HepG2 (cell line): ENCODE data around the gene PUS1. TPM values are rescaled to one million over a fixed set of nuclear protein-coding genes. Genes with fewer than 3 reads are reported as not detected.

Source experiments
- AGO2 ChIP-seq: fragments of 200-400 bp; formaldehyde crosslinking; optimal IDR thresholded peaks from 2 replicates; pipeline ENCODE3; 2017; ENCODE audit warnings: mild to moderate bottlenecking, low read depth, low read length, moderate library complexity
- ATF7 ChIP-seq, 2 experiments: fragments of 450-650 bp in 1 of 2; sonication (generic) in 1 of 2; formaldehyde crosslinking in 1 of 2; IDR thresholded peaks; 2 replicates each; pipeline versions ENCODE4 v1.4.0 to v1.6.1; 2016 to 2020; ENCODE audit warnings: antibody characterized with exemption in 1 of 2, mild to moderate bottlenecking in 1 of 2, missing genetic modification reagents in 1 of 2
- DMAP1 ChIP-seq: IDR thresholded peaks from 2 replicates; pipeline ENCODE4 v1.6.1; 2016
- ERF ChIP-seq: IDR thresholded peaks from 2 replicates; pipeline ENCODE4 v1.6.1; 2018; ENCODE audit warnings: missing biosample characterization, missing genetic modification reagents
- FOXA3 ChIP-seq: IDR thresholded peaks from 2 replicates; pipeline ENCODE4 v1.6.1; 2016; ENCODE audit warnings: missing genetic modification reagents, missing compliant biosample characterization
- HNRNPL ChIP-seq: fragments of 200-400 bp; formaldehyde crosslinking; IDR thresholded peaks from 2 replicates; pipeline ENCODE4 v1.6.1; 2017; ENCODE audit warnings: mild to moderate bottlenecking, low read depth, low read length
- KDM2A ChIP-seq: sonication (generic); formaldehyde crosslinking; IDR thresholded peaks from 2 replicates; pipeline ENCODE4 v1.4.0; 2020; ENCODE audit warnings: low read depth, missing genetic modification reagents, borderline replicate concordance
- NFYB ChIP-seq: sonication (generic); formaldehyde crosslinking; IDR thresholded peaks from 2 replicates; pipeline ENCODE4 v1.4.0; 2020; ENCODE audit warnings: missing genetic modification reagents
- RAD21 ChIP-seq: fragments of 450-650 bp; formaldehyde crosslinking; IDR thresholded peaks from 2 replicates; pipeline ENCODE4 v1.5.0; 2020; ENCODE audit warnings: mild to moderate bottlenecking
- RXRA ChIP-seq: sonication (generic); formaldehyde crosslinking; IDR thresholded peaks from 2 replicates; pipeline ENCODE4 v1.5.1; 2020; ENCODE audit warnings: missing genetic modification reagents
- SMARCE1 ChIP-seq: fragments of 450-650 bp; IDR thresholded peaks from 2 replicates; pipeline ENCODE4 v1.6.1; 2017; ENCODE audit warnings: borderline replicate concordance
- SYNCRIP ChIP-seq: fragments of 200-400 bp; formaldehyde crosslinking; IDR thresholded peaks from 2 replicates; pipeline ENCODE4 v1.6.1; 2018; ENCODE audit warnings: mild to moderate bottlenecking, low read depth, low read length; ENCODE audit not compliant: insufficient read depth
- TSC22D2 ChIP-seq: sonication (generic); formaldehyde crosslinking; IDR thresholded peaks from 2 replicates; pipeline ENCODE4 v1.5.1; 2020; ENCODE audit warnings: missing genetic modification reagents, mild to moderate bottlenecking, borderline replicate concordance
- ZIK1 ChIP-seq: sonication (generic); formaldehyde crosslinking; IDR thresholded peaks from 2 replicates; pipeline ENCODE4 v1.5.0; 2020; ENCODE audit warnings: mild to moderate bottlenecking, low read depth, missing genetic modification reagents, borderline replicate concordance
- ZNF501 ChIP-seq: sonication (generic); formaldehyde crosslinking; IDR thresholded peaks from 2 replicates; pipeline ENCODE4 v1.5.1; 2020; ENCODE audit warnings: mild to moderate bottlenecking, moderate library complexity, missing genetic modification reagents
- ZNF556 ChIP-seq: sonication (generic); formaldehyde crosslinking; IDR thresholded peaks from 2 replicates; pipeline ENCODE4 v1.4.0; 2020; ENCODE audit warnings: mild to moderate bottlenecking, missing genetic modification reagents, borderline replicate concordance
- ZNF672 ChIP-seq: sonication (generic); formaldehyde crosslinking; IDR thresholded peaks from 2 replicates; pipeline ENCODE4 v1.8.1; 2022; ENCODE audit warnings: missing genetic modification reagents
- ZNF766 ChIP-seq: sonication (generic); formaldehyde crosslinking; IDR thresholded peaks from 2 replicates; pipeline ENCODE4 v1.5.0; 2020; ENCODE audit warnings: missing genetic modification reagents, borderline replicate concordance
- polyA plus RNA-seq, 8 experiments: library from polyadenylated mRNA; depleted of rRNA in 3 of 8; stranded (reverse) in 7 of 8; unstranded in 1 of 8; fragments of >200 nt; fragmentation: Illumina TruSeq in 4 of 8; extraction: Trizol in 4 of 8; gene quantifications; 2 replicates each; pipeline versions ENCODE4 v1.2.1 to v1.2.3, GENCODE V29; 2011 to 2016; ENCODE audit warnings: low read depth in 4 of 8, missing spikeins in 1 of 8, mixed read lengths in 1 of 8; ENCODE audit not compliant: insufficient read depth in 1 of 8
- total RNA-seq, 5 experiments: library from RNA; depleted of rRNA; stranded (reverse); fragments of >200 nt; fragmentation: Illumina TruSeq; extraction: Trizol; gene quantifications; 2 replicates each; pipeline ENCODE4 v1.2.3, GENCODE V29; 2016; ENCODE audit warnings: low read depth in 1 of 5
- TF ChIP-seq, protein P1 (sequence below): sonication (generic); formaldehyde crosslinking; IDR thresholded peaks from 2 replicates; pipeline ENCODE4 v1.4.0; 2020; ENCODE audit warnings: missing genetic modification reagents, mild to moderate bottlenecking, borderline replicate concordance
- TF ChIP-seq, protein P2 (sequence below): sonication (generic); formaldehyde crosslinking; IDR thresholded peaks from 2 replicates; pipeline ENCODE4 v1.5.1; 2020; ENCODE audit warnings: mild to moderate bottlenecking, missing genetic modification reagents, borderline replicate concordance
- TF ChIP-seq, protein P3 (sequence below): IDR thresholded peaks from 2 replicates; pipeline ENCODE4 v1.6.1; 2016; ENCODE audit warnings: mild to moderate bottlenecking

PUS1 gene
- total and polyA plus RNA-seq, 2 of the 13 experiments (the other 11 are each of a cell fraction or from before 2014, with no cell fraction given), result 19.2 to 24.7 TPM

DNA sequence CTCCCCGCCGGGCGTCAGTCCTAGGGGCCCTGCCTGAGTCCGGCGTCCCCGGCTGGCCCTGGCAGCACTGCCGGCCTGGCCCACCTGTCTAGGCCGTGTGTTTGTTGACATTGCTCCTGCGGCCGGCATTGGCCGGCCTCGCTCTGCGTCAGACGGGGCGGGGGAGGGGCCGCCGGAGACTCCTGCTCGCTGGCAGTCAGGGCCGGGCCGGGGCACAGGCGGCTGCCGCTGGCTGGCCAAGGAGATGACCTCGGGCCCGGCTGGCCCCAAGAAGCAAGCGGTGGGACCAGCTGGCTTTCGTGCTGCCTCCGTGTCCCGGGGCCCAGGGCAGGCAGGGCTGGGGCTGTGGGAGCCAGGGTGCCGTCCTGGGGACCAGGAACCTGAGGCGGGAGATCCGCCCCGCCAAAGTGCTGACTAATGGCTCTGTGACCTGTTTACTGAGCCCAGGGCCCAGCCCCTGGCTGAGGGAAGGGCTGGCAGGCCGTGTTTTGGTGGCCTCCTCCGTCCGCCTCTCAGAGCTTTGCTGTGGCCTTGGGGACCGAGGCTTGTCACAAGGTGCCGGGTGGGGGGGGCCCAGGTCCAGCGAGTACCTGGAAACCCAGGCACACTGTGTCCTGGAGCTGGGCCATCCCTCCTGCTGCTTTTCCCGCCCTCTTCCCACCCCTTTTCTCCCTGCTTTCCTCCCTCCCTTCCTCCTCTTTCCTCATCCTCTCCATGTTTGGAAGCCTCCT, 32.8 kb upstream of the PUS1 start (continued):
- no peak for TF ChIP-seq ZNF672 (CRISPR knock-in tag)
- TF ChIP-seq SYNCRIP, result no peak
- peak; percentile 41 for TF ChIP-seq AGO2
- TF ChIP-seq, protein P1, sequence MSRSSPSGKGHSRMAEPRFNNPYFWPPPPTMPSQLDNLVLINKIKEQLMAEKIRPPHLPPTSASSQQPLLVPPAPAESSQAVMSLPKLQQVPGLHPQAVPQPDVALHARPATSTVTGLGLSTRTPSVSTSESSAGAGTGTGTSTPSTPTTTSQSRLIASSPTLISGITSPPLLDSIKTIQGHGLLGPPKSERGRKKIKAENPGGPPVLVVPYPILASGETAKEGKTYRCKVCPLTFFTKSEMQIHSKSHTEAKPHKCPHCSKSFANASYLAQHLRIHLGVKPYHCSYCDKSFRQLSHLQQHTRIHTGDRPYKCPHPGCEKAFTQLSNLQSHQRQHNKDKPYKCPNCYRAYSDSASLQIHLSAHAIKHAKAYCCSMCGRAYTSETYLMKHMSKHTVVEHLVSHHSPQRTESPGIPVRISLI (CRISPR knock-in tag), result 0 out of 2 replicates have a peak, but pooled peaks have one; percentile 9
- TF ChIP-seq ERF (CRISPR knock-in tag), result peak; percentile 82
- TF ChIP-seq NFYB (CRISPR knock-in tag), result peak; percentile 68
- 0 out of 2 replicates have a peak, but pooled peaks have one; percentile 36 for TF ChIP-seq HNRNPL
- TF ChIP-seq ZNF766 (CRISPR knock-in tag), result no peak
- TF ChIP-seq TSC22D2 (CRISPR knock-in tag), result 0 out of 2 replicates have a peak, but pooled peaks have one; percentile 18
- peak; percentile 87 for TF ChIP-seq FOXA3 (CRISPR knock-in tag)
- TF ChIP-seq SMARCE1, result no peak
- peak; percentile 79 for TF ChIP-seq RXRA (CRISPR knock-in tag)
- TF ChIP-seq, protein P2, sequence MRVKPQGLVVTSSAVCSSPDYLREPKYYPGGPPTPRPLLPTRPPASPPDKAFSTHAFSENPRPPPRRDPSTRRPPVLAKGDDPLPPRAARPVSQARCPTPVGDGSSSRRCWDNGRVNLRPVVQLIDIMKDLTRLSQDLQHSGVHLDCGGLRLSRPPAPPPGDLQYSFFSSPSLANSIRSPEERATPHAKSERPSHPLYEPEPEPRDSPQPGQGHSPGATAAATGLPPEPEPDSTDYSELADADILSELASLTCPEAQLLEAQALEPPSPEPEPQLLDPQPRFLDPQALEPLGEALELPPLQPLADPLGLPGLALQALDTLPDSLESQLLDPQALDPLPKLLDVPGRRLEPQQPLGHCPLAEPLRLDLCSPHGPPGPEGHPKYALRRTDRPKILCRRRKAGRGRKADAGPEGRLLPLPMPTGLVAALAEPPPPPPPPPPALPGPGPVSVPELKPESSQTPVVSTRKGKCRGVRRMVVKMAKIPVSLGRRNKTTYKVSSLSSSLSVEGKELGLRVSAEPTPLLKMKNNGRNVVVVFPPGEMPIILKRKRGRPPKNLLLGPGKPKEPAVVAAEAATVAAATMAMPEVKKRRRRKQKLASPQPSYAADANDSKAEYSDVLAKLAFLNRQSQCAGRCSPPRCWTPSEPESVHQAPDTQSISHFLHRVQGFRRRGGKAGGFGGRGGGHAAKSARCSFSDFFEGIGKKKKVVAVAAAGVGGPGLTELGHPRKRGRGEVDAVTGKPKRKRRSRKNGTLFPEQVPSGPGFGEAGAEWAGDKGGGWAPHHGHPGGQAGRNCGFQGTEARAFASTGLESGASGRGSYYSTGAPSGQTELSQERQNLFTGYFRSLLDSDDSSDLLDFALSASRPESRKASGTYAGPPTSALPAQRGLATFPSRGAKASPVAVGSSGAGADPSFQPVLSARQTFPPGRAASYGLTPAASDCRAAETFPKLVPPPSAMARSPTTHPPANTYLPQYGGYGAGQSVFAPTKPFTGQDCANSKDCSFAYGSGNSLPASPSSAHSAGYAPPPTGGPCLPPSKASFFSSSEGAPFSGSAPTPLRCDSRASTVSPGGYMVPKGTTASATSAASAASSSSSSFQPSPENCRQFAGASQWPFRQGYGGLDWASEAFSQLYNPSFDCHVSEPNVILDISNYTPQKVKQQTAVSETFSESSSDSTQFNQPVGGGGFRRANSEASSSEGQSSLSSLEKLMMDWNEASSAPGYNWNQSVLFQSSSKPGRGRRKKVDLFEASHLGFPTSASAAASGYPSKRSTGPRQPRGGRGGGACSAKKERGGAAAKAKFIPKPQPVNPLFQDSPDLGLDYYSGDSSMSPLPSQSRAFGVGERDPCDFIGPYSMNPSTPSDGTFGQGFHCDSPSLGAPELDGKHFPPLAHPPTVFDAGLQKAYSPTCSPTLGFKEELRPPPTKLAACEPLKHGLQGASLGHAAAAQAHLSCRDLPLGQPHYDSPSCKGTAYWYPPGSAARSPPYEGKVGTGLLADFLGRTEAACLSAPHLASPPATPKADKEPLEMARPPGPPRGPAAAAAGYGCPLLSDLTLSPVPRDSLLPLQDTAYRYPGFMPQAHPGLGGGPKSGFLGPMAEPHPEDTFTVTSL (CRISPR knock-in tag), result peak; percentile 40; the same call in 1 of the 2 replicates
- 0 out of 2 replicates have a peak, but pooled peaks have one; percentile 25 for TF ChIP-seq ZIK1 (CRISPR knock-in tag)
- peak; percentile 48; the same call in 1 of the 2 replicates for TF ChIP-seq RAD21 (CRISPR knock-in tag)
- TF ChIP-seq KDM2A (CRISPR knock-in tag), result 0 out of 2 replicates have a peak, but pooled peaks have one; percentile 57
- TF ChIP-seq ZNF501 (CRISPR knock-in tag), result peak; percentile 89
- TF ChIP-seq, protein P3, sequence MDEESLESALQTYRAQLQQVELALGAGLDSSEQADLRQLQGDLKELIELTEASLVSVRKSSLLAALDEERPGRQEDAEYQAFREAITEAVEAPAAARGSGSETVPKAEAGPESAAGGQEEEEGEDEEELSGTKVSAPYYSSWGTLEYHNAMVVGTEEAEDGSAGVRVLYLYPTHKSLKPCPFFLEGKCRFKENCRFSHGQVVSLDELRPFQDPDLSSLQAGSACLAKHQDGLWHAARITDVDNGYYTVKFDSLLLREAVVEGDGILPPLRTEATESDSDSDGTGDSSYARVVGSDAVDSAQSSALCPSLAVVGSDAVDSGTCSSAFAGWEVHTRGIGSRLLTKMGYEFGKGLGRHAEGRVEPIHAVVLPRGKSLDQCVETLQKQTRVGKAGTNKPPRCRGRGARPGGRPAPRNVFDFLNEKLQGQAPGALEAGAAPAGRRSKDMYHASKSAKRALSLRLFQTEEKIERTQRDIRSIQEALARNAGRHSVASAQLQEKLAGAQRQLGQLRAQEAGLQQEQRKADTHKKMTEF, result peak; percentile 88
- TF ChIP-seq DMAP1 (CRISPR knock-in tag), result peak; percentile 61; the same call in 1 of the 2 replicates
- no peak for TF ChIP-seq ATF7 (IDR thresholded peaks at IDR 0.05)
- peak; percentile 40; the same call in 1 of the 2 replicates for TF ChIP-seq ATF7 (CRISPR knock-in tag; IDR thresholded peaks at IDR 0.05)
- TF ChIP-seq ZNF556 (CRISPR knock-in tag), result peak; percentile 67; the same call in 1 of the 2 replicates
